GM20000 (cell line): ENCODE measurements around the gene BSND.
A peak's percentile ranks its signal among the peaks of the same experiment; 100 is the strongest.

Experiments
- DNase-seq: peaks from one replicate; pipeline ENCODE4 v3.0.0; 2012; ENCODE audit warnings: low spot score
- CTCF ChIP-seq: IDR thresholded peaks from 2 replicates; pipeline ENCODE4 v1.5.1; 2012; ENCODE audit warnings: mild to moderate bottlenecking, control low read depth; ENCODE audit errors: extremely low read depth, missing control alignments

BSND gene

GRCh38 chr1:54968551-54968950 lies 30.2 kb upstream of the BSND start:
- no peak for DNase-seq

GRCh38 chr1:54969879-54970278 lies 28.9 kb upstream of the BSND start:
- no peak for TF ChIP-seq CTCF
- DNase-seq = no peak

More at GRCh38 chr1:54968551-54968950, 30.2 kb upstream of the BSND start:
- no peak for TF ChIP-seq CTCF

- no peak for TF ChIP-seq CTCF
- no peak for DNase-seq
These were observed 27.8 kb upstream of the BSND start for GRCh38 chr1:54970901-54971300.

GRCh38 chr1:54971317-54971791 lies 27.4 kb upstream of the BSND start:
- peak; percentile 49 for DNase-seq
- no peak for TF ChIP-seq CTCF

GRCh38 chr1:54972436-54972835 lies 26.3 kb upstream of the BSND start:
- peak; percentile 8 for DNase-seq
- no peak for TF ChIP-seq CTCF

- no peak for TF ChIP-seq CTCF
- peak; percentile 16 for DNase-seq
These were observed 25.4 kb upstream of the BSND start for GRCh38 chr1:54973205-54973921.

- DNase-seq = peak; percentile 3
- TF ChIP-seq CTCF = no peak
These were observed 23.2 kb upstream of the BSND start for GRCh38 chr1:54975356-54976108.
